Measurements from ENCODE around the gene C1QL3. TPM values are rescaled to one million over a fixed set of nuclear protein-coding genes. Genes with fewer than 3 reads are reported as not detected.

Gene C1QL3
- total and polyA plus RNA-seq, 2 donors: 0.05 to 0.21 TPM

DNA sequence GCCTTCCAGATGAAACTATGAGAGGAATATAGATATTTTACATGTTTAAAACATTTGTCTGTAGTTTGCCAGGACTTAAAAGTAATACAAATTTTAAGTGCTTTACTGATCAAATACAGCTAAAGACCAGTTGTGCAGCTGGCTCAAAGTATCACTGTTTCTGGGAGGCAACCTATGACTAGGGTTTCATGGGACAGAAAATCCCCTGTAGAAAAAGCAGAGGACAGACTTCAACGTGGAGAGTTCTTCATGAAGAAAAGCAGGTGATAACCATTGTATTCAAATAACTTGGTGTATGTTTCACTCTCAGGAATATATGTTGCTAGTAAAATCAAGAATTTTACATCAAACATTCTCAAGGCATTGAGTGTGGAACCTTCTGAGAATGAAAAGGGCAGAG is 43.9 kb downstream of the C1QL3 start:
- no peaks in the 10 kb centered on the region for H3K36me3 ChIP-seq (ENCODE audit: insufficient read depth)
- DNase-seq (ENCODE audit: extremely low spot score): no peak
- no peak overlapping the region for H3K4me3 ChIP-seq (ENCODE audit: low read depth, low read length)
- 73% methylated on average over 1 of the region's 1 CpG for WGBS
- no peaks in the 10 kb centered on the region for H3K4me1 ChIP-seq (ENCODE audit: insufficient read depth)
- H3K27ac ChIP-seq (ENCODE audit: low read depth): no peak overlapping the region

DNA sequence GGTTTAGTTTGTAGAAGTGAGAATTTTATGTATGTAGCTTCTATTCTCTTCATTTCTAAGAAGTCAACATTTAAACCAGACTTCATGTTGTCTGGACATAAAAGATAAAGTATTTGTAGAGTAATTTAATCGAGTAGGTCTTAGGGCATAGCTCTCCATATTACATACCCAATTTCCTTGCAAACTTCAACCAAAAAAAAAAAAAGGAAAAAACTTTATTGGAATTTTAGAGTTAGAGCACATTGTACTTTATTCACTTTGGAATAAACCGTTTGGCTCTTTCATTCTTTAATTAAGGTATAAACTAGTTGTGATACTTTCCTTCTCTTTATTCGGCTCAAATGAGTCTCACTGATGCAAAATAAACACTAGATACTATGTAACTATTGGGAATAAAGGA is 48.9 kb downstream of the C1QL3 start:
- Histone ChIP-seq H3K27ac (ENCODE audit: low read depth) (no peak overlapping the region), H3K36me3 (ENCODE audit: insufficient read depth) (no peaks in the 10 kb centered on the region), H3K4me1 (ENCODE audit: insufficient read depth) (no peaks in the 10 kb centered on the region), H3K4me3 (ENCODE audit: low read depth, low read length) (no peak overlapping the region)
- WGBS: 86% methylated on average over 3 of the region's 3 CpGs
- no peak for DNase-seq (ENCODE audit: extremely low spot score)

DNA sequence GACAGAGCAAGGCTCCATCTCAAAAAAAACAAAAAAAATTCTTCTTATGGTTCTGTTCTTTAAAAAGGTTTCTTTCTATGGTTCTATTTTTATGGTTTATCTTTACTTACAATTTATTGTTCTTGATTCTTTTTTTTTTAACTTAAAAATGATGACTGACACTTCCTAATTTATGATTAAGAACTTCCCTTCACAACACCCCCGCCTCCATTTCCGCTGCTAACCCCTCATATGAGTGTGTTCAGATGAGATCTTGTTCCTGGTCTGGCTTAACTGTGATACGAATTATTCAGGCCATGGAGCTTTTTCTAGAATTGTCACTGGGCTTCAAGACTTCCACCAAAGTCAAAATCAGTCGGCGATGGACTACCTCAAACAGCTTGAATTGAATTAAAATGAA is 50.9 kb downstream of the C1QL3 start:
- 74% methylated on average over 5 of the region's 5 CpGs for WGBS
- no peaks in the 10 kb centered on the region for H3K36me3 ChIP-seq (ENCODE audit: insufficient read depth)
- no peak overlapping the region for H3K27ac ChIP-seq (ENCODE audit: low read depth)
- H3K4me3 ChIP-seq (ENCODE audit: low read depth, low read length): no peak overlapping the region
- no peaks in the 10 kb centered on the region for H3K4me1 ChIP-seq (ENCODE audit: insufficient read depth)
- DNase-seq (ENCODE audit: extremely low spot score): no peak

DNA sequence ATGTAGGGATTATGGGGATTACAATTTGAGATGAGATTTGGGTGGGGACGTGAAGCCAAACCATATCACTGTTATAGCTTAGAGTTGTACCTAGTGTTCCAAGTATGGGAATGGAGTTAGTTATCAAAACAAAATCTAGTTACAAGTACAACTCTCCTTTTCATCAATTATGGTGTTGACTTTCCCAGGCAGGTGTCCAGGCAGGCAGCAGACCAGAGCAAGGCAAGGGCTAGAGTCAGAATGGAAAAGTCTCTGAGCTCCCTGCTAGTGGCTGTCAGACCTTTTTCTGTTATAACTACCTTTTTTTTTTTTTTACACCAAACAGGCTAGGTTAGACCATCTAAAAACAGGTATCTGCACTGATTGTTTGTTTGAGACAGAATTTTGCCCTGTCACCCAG is 55.7 kb downstream of the C1QL3 start:
- Histone ChIP-seq H3K4me1 (ENCODE audit: insufficient read depth) (no peaks in the 10 kb centered on the region), H3K27ac (ENCODE audit: low read depth) (no peak overlapping the region), H3K4me3 (ENCODE audit: low read depth, low read length) (no peak overlapping the region), H3K36me3 (ENCODE audit: insufficient read depth) (no peaks in the 10 kb centered on the region)
- no peak for DNase-seq (ENCODE audit: extremely low spot score)
- 62% methylated on average over 1 of the region's 1 CpG for WGBS

Small RNA genes within 50 kb of the gene (small RNA-seq; reads per million reads assigned to genes)
- gene RNU2-18P: 0.12 reads per million

Other genes with a start within 250 kb of the C1QL3 start
- 17.8 TPM for gene PTER, start 84.9 kb downstream of the C1QL3 start, total RNA-seq
- gene PTER, start 84.9 kb downstream of the C1QL3 start, polyA plus RNA-seq: 6.9 TPM

All from urinary bladder (tissue), 4 donors.